ENCODE results near the gene PSAP. TPM values are rescaled to one million over a fixed set of nuclear protein-coding genes. Genes with fewer than 3 reads are reported as not detected.

PSAP gene
- total RNA-seq, 1 experiment from 2014 or later, result 397 TPM

GRCh38 chr10:71821909-71822763, 28.9 kb downstream of the PSAP start:
- ChIA-PET CTCF (interaction anchor here (0.9 to 1.3 kb wide), 3 partner anchors 11 to 74 kb away, joined by 3 to 4 read pairs (median 3); no protein-coding TSS in a partner anchor), POLR2A (no interaction called here)
- no peaks in the 10 kb centered on the region for H3K9me3 Mint-ChIP-seq
- DNase-seq (ENCODE audit: low spot score) (no peak), ATAC-seq (no peak)
- H3K4me1 Mint-ChIP-seq, result peaks cover 29% of the 10 kb centered on the region
- H3K27ac Mint-ChIP-seq, result no peak overlapping the region
- H3K4me3 Mint-ChIP-seq, result no peak overlapping the region
- H3K27me3 Mint-ChIP-seq (ENCODE audit: low read depth), result no peaks in the 10 kb centered on the region
- peaks cover 82% of the 10 kb centered on the region for H3K36me3 Mint-ChIP-seq
- TF ChIP-seq ATF1 (CRISPR knock-in tag; IDR thresholded peaks at IDR 0.05), result no peak

GRCh38 chr10:71820966-71821365, 30.1 kb downstream of the PSAP start:
- Mint-ChIP-seq H3K9me3 (no peaks in the 10 kb centered on the region), H3K27me3 (ENCODE audit: low read depth) (no peaks in the 10 kb centered on the region), H3K27ac (no peak overlapping the region), H3K4me3 (no peak overlapping the region), H3K4me1 (peaks cover 27% of the 10 kb centered on the region), H3K36me3 (peaks cover 85% of the 10 kb centered on the region)
- POLR2A ChIA-PET, result no interaction called here
- CTCF ChIA-PET, result no interaction called here
- ATAC-seq (no peak), DNase-seq (ENCODE audit: low spot score) (no peak)
- no peak for TF ChIP-seq ZNF396 (CRISPR knock-in tag; IDR thresholded peaks at IDR 0.05; ENCODE audit: borderline replicate concordance)
- no peak for TF ChIP-seq GRHL2 (CRISPR knock-in tag; IDR thresholded peaks at IDR 0.05; ENCODE audit: insufficient replicate concordance, severe bottlenecking)
- TF ChIP-seq HMGA2 (CRISPR knock-in tag; IDR thresholded peaks at IDR 0.05), result no peak
- no peak for TF ChIP-seq USF2 (CRISPR knock-in tag; IDR thresholded peaks at IDR 0.05)
- TF ChIP-seq HMGXB4 (CRISPR knock-in tag; IDR thresholded peaks at IDR 0.05), result no peak
- no peak for TF ChIP-seq E2F1 (CRISPR knock-in tag; IDR thresholded peaks at IDR 0.05)
- TF ChIP-seq FOXJ3 (CRISPR knock-in tag; IDR thresholded peaks at IDR 0.05; ENCODE audit: borderline replicate concordance), result no peak
- TF ChIP-seq PRRX2 (CRISPR knock-in tag; IDR thresholded peaks at IDR 0.05), result no peak
- TF ChIP-seq NR2C2 (CRISPR knock-in tag; IDR thresholded peaks at IDR 0.05), result no peak
- no peak for TF ChIP-seq SMAD3 (CRISPR knock-in tag; IDR thresholded peaks at IDR 0.05; ENCODE audit: borderline replicate concordance)
- no peak for TF ChIP-seq RELA (CRISPR knock-in tag; IDR thresholded peaks at IDR 0.05; ENCODE audit: borderline replicate concordance)
- no peak for TF ChIP-seq GABPB1 (CRISPR knock-in tag; IDR thresholded peaks at IDR 0.05)
- no peak for TF ChIP-seq ERG (CRISPR knock-in tag; IDR thresholded peaks at IDR 0.05)

- no peak overlapping the region for H3K4me3 Mint-ChIP-seq
- ChIA-PET POLR2A (interaction anchor here (0.6 kb wide), 1 partner anchor 14 kb away, joined by 3 read pairs; no protein-coding TSS in a partner anchor), CTCF (no interaction called here)
- DNase-seq (ENCODE audit: low spot score) (no peak), ATAC-seq (no peak)
- H3K27me3 Mint-ChIP-seq (ENCODE audit: low read depth), result no peaks in the 10 kb centered on the region
- H3K36me3 Mint-ChIP-seq, result peaks cover 81% of the 10 kb centered on the region
- no peaks in the 10 kb centered on the region for H3K9me3 Mint-ChIP-seq
- no peak overlapping the region for H3K27ac Mint-ChIP-seq
- TF ChIP-seq TEAD4 (CRISPR knock-in tag; IDR thresholded peaks at IDR 0.05) (no peak), MAX (CRISPR knock-in tag; IDR thresholded peaks at IDR 0.05) (no peak), KAT7 (CRISPR knock-in tag; IDR thresholded peaks at IDR 0.05; ENCODE audit: borderline replicate concordance) (no peak), AFF4 (CRISPR knock-in tag; IDR thresholded peaks at IDR 0.05; ENCODE audit: borderline replicate concordance) (no peak), RELA (CRISPR knock-in tag; IDR thresholded peaks at IDR 0.05; ENCODE audit: borderline replicate concordance) (no peak), SP1 (CRISPR knock-in tag; conservative IDR thresholded peaks at IDR 0.05) (no peak), SMAD4 (CRISPR knock-in tag; IDR thresholded peaks at IDR 0.05) (no peak), OVOL2 (CRISPR knock-in tag; IDR thresholded peaks at IDR 0.05; ENCODE audit: borderline replicate concordance) (no peak), ERG (CRISPR knock-in tag; IDR thresholded peaks at IDR 0.05) (no peak), GABPB1 (CRISPR knock-in tag; IDR thresholded peaks at IDR 0.05) (no peak)
- peaks cover 17% of the 10 kb centered on the region for H3K4me1 Mint-ChIP-seq
Observed at GRCh38 chr10:71819985-71820384, 31.1 kb downstream of the PSAP start.
